ENCODE results near the gene TSPAN9.

- no peak for TF ChIP-seq CTCF (IDR thresholded peaks at IDR 0.05; ENCODE audit: low read length)
- TF ChIP-seq EZH2 (IDR thresholded peaks at IDR 0.05; ENCODE audit: borderline replicate concordance, low read length): no peak
Observed at GRCh38 chr12:3077572-3078081, 448 bp downstream of the TSPAN9 start.

Measured in OCI-LY1 (cell line).